Measurements from ENCODE around the gene COG8.
A peak's percentile ranks its signal among the peaks of the same experiment; 100 is the strongest.

Gene COG8

GRCh38 chr16:69346683-69347082 is 7.3 kb upstream of the COG8 start:
- DNase-seq (ENCODE audit: low read depth), result no peak

- no peak for DNase-seq (ENCODE audit: low read depth)
Observed at GRCh38 chr16:69345923-69346322, 6.6 kb upstream of the COG8 start.

- no peak for DNase-seq (ENCODE audit: low read depth)
Observed at GRCh38 chr16:69344171-69344570, 4.8 kb upstream of the COG8 start.

- no peak for DNase-seq (ENCODE audit: low read depth)
Observed at GRCh38 chr16:69340095-69340644, 806 bp upstream of the COG8 start.

GRCh38 chr16:69338557-69339288 is 641 bp downstream of the COG8 start:
- no peak for DNase-seq (ENCODE audit: low read depth)

GRCh38 chr16:69334696-69335095 is 4.7 kb downstream of the COG8 start:
- DNase-seq (ENCODE audit: low read depth), result no peak

GRCh38 chr16:69330286-69331109 is 8.9 kb downstream of the COG8 start, which contains the start of gene PDF:
PDF (minus strand) TSS chr16:69330588; CDS start chr16:69330570, 18 bp downstream.
- DNase-seq (ENCODE audit: low read depth), result peak; percentile 89

- DNase-seq (ENCODE audit: low read depth), result no peak
Observed at GRCh38 chr16:69329369-69330285, 9.7 kb downstream of the COG8 start.

- no peak for DNase-seq (ENCODE audit: low read depth)
Observed at GRCh38 chr16:69328854-69329316, 10.5 kb downstream of the COG8 start.

GRCh38 chr16:69327585-69328310 is 11.6 kb downstream of the COG8 start:
- no peak for DNase-seq (ENCODE audit: low read depth)

- DNase-seq (ENCODE audit: low read depth), result no peak
Observed at GRCh38 chr16:69326172-69326873, 13.0 kb downstream of the COG8 start.

- DNase-seq (ENCODE audit: low read depth), result no peak
Observed at GRCh38 chr16:69325784-69326171, 13.6 kb downstream of the COG8 start.

GRCh38 chr16:69324585-69325253 is 14.6 kb downstream of the COG8 start:
- no peak for DNase-seq (ENCODE audit: low read depth)

- DNase-seq (ENCODE audit: low read depth), result no peak
Observed at GRCh38 chr16:69324013-69324531, 15.3 kb downstream of the COG8 start.

- DNase-seq (ENCODE audit: low read depth), result no peak
Observed at GRCh38 chr16:69323415-69323814, 15.9 kb downstream of the COG8 start.

- no peak for DNase-seq (ENCODE audit: low read depth)
Observed at GRCh38 chr16:69322343-69322742, 17.0 kb downstream of the COG8 start.

- DNase-seq (ENCODE audit: low read depth), result no peak
Observed at GRCh38 chr16:69321080-69321479, 18.3 kb downstream of the COG8 start.

- DNase-seq (ENCODE audit: low read depth), result no peak
Observed at GRCh38 chr16:69320740-69321073, 18.7 kb downstream of the COG8 start.

GRCh38 chr16:69319826-69320739 is 19.3 kb downstream of the COG8 start:
- no peak for DNase-seq (ENCODE audit: low read depth)

Measured in stromal cell of bone marrow (primary cell).